T1000 (cell line): ENCODE data around the gene CFAP100.

ENCODE experiments used
- DNase-seq: peaks from one replicate; lab custom pipeline; 2025; ENCODE audit warnings: mixed read lengths; lab: John Stamatoyannopoulos, UW

CFAP100 gene

GRCh38 chr3:126421573-126422119 lies 26.9 kb downstream of the CFAP100 start:
- no peak for DNase-seq

DNA sequence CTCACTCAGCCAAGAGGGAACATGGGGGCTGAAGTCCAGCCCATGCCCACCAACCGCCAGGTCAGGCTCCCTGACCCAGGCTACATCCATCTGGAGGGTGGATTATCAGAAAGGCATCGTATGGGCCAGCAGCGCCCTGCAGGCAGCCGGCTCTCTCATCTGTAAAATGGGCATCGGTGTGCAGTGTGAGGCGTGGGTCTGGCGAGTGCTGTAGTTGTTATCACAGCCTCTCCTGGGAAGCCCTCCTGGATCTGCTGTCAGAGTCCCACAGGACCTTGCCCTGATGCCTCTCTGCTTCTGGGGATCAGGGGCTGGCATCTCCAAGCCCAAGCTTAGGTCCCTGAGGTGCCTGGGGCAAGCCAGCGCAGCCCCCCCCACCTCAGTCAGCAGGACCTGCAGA lies 27.4 kb downstream of the CFAP100 start:
- no peak for DNase-seq

DNA sequence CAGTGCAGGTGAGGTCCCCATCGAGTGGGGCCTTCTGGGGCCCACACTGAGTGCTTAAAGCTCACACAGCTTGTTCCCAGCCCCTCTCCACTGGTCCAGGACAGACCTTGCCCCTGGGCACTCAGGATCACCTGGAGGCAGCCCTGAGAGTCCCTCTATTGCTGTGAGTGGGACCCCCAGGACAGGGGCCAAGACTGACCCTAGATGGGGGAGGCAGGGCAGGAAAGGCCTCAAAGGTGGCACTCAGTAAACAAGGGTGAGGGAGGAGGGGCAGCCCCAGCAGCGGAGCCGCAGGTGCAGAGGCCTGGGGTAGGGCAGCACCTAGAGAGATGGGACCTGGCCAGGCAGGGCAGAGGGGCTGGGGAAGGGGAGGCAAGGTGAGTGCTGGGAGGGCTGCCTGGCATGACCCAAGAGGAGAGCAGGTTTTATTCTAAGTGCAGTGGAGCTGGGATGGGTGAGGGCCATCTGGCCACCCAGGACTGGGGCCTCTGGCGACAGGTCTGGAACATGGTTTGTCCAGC lies 27.9 kb downstream of the CFAP100 start:
- no peak for DNase-seq

GRCh38 chr3:126423191-126424038 lies 28.7 kb downstream of the CFAP100 start:
- no peak for DNase-seq

GRCh38 chr3:126424039-126424717 lies 29.5 kb downstream of the CFAP100 start:
- DNase-seq, result no peak

- no peak for DNase-seq
Measured at GRCh38 chr3:126424751-126425150, 30.0 kb downstream of the CFAP100 start.

GRCh38 chr3:126431103-126431534 lies 36.4 kb downstream of the CFAP100 start:
- no peak for DNase-seq

- DNase-seq, result no peak
Measured at GRCh38 chr3:126432361-126433104, 37.8 kb downstream of the CFAP100 start.

- no peak for DNase-seq
Measured at GRCh38 chr3:126433105-126433430, 38.4 kb downstream of the CFAP100 start.

GRCh38 chr3:126433496-126434263 lies 39.0 kb downstream of the CFAP100 start:
- DNase-seq, result no peak

DNA sequence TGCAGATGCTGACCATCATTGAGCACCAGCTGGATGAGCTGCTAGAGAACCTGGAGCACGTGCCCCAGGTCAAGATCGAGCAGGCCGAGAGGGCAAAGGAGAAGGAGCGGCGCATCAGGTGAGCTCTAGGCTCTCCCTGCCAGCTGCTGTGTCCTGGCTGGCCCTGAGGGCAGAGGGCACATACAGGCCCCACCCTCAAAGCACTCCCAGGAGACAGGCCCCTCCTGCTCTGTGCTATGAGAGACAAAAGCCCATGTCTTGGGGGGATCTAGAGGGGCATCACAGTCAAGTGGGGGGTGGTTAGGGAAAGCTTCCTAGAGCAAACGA lies 39.5 kb downstream of the CFAP100 start:
- no peak for DNase-seq

GRCh38 chr3:126434931-126435411 lies 40.3 kb downstream of the CFAP100 start:
- no peak for DNase-seq

DNA sequence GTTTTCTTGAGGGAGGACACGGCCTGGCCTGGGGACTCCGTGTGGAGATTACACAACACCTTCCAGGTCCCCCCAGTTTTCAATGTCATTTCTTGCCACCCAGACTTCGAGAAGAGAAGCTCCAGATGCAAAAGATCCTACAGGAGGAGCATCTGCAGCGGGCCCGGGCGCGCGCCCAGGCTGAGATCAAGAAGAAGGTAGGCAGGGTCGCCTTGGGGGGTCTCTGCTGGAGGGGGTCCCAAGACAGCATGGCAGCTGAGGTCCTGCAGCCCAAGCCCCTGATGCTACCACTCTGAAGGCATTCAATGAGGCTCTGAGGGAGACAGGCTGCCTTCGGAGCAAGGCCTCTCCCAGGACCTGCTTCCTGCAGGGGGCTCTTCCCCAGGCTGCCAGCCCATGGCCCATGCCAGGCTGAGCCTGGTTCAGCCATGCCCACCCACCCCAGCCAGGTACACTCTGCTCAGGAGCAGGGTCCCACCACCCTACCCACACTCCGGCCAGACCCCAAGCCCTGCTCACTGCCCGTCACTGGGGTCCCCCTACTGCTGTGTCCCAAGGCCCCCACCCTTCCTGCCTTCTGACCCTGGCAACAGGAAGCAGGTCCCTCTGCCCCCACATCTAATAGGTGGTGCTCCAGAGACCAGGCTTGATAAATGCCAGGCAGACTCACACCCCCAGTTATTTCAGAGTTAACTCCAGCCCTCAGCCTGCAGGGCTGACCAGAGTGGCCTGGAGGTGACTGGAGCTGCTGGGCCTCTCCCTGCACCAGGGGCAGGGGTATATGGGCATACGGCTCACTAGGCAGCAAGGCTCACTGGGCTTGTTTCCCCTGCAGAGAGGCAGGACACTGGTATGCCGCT lies 41.0 kb downstream of the CFAP100 start:
- no peak for DNase-seq

DNA sequence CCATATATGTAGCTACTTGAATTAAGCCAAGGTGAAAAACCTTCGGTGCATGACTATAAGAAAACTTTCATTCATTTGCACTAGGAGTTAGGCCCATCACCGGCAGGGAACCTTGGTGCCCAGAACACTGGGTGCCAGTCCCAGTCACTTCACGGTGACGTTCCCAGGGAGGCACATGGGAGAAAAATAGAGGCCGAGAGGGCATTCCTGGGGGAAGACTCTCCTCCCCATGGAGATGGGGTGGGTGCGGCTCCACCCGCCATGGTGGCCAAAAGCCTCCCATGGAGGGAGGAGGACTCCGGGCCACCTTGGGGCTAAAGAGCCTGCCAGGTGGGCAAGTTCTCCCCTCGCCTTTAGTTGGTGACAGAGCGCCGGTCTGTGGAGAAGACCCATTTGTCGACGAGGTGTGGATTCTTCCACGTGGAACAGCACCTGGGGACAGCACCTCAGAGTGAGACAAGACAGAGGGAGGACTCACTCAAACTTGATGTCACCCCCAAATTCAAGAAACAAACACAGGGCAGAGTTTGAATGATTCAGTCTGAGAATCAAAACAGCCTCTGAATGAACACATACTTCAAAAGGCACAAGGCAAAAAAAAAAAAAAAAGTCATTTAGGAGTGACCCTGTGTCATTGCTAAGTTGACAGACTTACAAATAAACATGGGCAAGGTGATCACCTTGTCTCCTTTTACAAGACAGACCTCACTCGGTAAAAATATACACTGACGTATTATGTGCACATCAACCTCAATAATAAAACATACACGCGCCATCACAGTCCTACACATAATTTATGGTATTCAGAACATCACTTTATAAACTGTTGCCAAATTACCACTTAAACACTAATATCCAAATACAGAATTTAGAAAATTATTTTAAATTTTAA lies 42.4 kb downstream of the CFAP100 start:
- DNase-seq, result no peak

DNA sequence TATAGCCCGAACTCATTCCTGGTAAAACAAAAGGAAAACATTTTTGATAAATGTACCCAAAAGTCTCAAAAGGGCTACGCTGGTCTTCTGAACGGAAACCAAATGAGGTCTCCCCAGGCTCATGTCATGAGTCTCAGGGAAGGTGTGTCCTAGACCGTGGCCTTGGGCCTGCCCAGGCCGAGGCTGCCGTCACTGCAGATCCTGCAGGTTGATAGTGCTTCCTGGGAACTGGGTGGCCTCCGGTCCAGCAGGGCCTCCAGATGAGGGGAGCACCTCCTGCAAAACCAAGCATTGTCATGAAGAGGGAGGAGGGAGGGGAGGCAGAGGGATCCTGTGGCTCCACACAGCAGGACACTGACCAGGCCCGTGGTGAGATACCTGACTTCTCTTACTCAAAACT lies 43.5 kb downstream of the CFAP100 start:
- DNase-seq, result no peak

GRCh38 chr3:126438746-126439145 lies 44.0 kb downstream of the CFAP100 start:
- DNase-seq, result no peak

- no peak for DNase-seq
Measured at GRCh38 chr3:126439346-126439967, 44.7 kb downstream of the CFAP100 start.

DNA sequence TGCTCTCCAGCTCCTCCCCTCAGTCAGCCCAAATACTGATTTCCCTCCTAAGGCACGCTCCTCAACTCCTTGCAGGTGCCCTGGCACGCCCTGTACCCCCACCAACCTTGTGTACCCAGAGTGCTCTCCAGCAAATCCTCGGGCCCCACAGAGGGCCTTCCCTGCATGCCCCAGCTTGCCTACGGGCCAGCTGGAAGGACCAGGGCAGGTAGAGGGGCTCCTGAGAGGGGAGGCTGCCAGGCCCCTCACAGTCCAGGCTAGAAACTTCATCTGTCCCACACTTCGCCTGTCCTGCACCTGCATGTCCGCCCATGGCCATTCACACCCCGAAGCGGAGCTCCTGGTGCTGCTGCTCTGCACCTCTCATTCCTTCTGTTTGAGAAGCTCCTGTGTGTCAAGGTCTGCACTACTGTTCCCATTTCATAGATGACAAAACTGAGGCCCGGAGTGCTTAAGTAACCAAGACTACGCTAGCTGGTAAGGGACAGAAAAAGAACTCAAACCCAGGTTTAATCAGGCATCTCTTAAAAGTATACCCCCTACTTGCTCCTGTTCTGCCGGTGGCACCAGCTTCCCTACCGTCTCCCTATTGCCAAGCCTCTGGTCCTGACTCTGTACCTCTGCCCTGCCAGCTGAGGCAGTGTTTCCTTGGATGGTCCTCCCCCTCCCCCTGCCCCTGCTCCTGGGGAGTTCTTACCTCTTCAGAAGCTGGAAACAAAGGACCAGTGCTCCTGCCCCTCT lies 45.4 kb downstream of the CFAP100 start:
- no peak for DNase-seq

DNA sequence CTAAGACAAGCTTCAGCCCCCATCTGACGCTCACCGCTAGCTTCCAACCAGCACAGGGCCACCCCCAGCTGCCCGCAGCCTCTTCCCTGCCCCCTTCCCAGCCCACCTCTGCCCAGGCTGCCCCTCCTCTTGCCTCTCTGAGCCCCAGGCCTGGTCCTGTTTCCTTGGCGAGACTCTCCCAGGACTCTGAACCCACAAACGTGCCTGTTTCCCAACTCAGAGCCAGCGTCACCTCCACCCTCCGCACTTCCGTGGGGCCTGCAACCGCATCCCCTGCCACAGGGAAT lies 45.9 kb downstream of the CFAP100 start:
- no peak for DNase-seq
